HG03066 (cell line): ENCODE results near the gene UBXN10.

Source experiments
- ATAC-seq: cut with Tn5 transposase; IDR thresholded peaks from one replicate; pipeline ENCODE4 v1.9.1; 2021; ENCODE audit warnings: low read depth; ENCODE audit not compliant: unreplicated experiment

The UBXN10 gene

DNA sequence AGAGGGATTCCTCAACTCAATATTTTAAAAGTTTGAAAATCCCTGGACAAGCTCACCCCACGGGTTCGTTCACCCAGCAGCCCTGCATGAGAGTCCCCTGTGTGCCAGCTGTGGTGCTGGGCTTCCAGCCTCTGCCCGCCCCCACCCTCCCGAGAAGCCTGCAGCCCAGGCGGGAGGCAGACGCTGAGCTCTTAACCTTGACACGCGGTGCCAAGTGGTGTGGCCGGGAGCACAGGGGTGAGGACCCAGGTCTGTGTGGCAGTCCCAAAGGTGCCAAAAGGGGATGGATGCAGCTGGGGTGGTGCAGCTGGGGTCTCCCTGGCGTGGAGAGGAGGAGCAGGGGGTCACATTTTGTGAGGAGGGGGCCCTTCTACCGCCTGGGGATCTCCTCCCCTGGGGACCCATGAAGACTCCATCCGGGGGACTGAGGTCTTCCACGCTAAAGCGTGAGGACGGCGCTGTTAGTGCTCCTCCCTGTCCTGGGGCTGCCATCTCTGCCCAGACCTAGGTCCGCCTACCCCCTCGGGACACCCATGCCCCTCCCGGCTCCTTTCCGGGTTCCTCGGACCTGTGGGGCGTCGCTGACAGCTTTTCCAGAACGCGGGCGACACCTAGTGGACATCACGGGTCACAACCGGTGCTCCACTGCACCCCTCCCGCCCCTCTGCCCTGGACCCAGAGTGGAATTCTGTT lies 33.8 kb upstream of the UBXN10 start:
- ATAC-seq: peak; percentile 64

DNA sequence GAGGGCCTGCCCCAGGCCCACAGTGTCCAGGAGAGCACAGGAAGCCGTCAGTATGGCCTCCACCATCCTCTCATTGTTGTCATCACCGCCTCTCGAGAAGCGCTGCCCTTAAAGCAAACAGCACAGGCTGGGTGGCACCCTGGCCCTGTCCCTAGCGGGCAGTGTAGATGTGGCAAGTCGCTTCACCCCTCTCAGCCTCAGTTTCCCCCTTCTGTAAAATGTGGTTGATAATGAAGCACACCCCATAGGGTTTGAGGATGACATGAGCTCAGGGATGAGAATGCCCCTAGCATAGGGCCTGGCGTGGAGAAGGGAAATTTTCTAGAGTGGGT lies 33.3 kb upstream of the UBXN10 start:
- ATAC-seq: no peak

DNA sequence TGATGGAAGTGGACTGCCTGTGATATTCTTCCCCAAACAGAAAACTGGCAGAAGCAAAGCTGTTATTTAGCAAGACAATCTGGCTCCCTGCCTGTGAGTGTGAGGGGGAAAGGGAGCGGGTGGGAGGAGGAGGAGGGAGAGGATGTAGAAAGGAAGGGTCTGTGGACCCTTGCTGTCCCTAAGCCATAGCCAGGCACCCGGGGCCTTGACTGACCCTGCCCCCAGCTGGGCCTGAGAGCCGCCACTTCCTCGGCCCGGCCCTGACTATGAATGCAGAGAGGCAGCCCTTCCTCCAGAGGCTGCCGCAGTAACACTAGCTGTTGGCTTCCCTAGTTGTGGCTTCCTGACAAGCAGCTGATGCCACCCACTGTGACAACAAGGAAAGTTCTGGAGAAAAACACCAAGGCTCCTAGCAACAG lies 32.9 kb upstream of the UBXN10 start:
- no peak for ATAC-seq

DNA sequence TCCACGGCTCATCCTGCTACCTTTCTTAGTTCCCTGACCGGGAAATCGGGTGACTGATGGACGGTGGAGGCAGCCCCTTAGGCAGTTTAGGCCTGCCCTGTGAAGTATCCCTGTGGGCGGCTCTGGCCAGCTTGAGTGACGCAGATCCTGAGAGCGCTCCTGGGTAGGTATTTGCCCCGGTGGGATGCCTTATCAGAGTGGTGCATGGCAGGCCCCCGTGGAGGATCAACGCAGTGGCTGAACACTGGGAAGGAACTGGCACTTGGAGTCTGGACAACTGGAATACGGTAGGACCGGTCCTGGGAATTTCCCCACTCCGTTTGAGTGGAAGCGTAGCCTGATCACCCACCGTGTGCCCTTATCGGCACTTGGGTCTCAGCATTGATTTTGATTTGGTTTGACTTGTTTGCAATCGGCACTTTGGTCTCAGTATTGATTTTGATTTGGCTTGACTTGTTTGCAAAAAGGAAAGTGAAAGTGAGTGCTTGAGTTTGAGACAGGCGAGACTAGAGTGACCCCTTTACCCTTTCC lies 31.5 kb upstream of the UBXN10 start:
- no peak for ATAC-seq

DNA sequence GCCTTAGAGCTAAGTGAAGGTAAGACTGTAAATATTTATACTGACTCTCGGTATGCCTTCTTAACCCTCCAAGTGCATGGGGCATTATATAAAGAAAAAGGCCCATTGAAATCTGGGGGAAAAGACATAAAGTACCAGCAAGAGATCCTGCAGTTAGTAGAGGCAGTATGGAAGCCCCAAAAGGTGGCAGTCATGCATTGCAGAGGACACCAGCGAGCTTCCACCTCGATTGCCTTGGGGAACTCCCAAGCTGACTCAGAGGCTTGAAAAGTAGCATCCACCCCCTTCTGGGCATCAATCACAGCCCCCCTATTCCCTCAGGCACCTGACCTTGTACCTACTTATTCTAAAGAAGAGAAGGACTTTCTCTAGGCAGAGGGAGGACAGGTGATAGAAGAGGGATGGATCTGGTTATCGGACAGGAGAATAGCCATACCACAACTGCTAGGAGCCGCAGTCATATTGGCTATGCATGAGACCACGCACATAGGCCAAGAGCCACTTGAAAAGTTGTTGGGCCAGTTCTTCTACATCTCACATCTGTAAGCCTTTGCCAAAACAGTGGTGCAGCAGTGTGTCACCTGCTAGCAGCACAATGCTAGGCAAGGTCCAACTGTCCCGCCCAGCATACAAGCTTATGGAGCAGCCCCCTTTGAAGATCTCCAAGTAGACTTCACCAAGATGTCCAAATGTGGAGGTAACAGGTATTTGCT lies 27.4 kb upstream of the UBXN10 start:
- no peak for ATAC-seq

DNA sequence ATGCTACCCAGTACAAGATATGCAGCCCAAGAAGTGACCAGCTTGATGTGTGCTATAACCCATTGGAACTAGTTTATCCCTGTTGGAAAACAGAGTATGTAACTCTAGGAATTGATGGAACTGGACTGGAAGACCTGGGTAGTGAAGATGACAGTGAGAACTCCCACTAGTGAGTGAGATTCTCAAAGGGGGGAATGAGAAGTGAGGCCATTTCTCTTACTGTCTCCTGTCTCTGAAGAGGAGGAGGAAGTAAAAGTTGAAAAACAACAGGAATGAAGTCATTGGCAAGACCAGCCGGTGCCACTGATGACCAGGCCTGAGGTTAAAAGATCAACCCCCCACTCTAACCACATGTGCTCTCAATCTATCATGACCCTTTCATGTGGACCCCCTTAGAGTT lies 25.9 kb upstream of the UBXN10 start:
- ATAC-seq: no peak

DNA sequence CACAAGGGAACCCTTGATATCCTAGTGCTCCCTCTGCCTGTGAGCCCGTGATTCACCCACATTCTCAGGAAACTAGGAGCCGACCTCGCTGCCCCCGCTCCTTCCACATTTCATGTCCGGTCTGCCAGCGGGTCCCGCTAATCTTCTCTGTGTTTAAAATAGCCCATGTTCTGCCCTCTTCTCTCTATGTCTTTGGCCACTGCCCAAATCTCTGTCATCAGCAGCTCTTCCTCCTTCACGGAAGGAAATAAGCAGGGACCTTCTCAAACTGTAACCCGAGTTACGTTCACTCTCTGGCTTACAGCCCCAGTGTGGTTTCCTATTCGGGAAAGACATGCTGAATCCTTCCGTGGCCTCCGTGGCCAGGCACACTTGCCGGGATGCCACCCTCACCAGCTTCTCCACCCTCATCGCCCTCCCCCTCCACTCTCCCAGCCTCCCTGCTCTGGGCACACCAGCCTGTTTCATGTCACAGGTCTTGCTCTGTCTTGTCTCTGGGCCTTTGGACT lies 21.1 kb upstream of the UBXN10 start:
- no peak for ATAC-seq

DNA sequence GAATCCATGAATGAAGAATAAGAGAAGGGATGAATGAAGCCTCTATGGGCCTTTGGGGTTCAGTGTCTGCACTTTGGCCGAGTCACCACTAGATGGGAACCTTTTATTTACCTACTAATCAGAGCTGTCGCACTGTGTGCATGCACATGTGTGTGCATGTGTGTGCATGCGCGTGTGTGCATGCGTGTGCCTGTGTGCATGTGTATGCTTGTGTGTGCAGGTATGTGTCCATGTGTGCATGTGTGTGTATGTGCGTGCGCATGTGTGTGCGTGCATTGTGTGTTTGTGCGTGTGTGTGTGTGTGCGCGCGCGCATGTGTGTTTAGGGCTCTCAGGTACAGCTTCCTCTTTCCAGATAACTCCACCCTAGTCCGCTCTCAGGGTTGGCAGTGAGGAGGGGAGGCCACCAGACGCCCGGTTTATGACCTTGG lies 20.4 kb upstream of the UBXN10 start:
- ATAC-seq: no peak

DNA sequence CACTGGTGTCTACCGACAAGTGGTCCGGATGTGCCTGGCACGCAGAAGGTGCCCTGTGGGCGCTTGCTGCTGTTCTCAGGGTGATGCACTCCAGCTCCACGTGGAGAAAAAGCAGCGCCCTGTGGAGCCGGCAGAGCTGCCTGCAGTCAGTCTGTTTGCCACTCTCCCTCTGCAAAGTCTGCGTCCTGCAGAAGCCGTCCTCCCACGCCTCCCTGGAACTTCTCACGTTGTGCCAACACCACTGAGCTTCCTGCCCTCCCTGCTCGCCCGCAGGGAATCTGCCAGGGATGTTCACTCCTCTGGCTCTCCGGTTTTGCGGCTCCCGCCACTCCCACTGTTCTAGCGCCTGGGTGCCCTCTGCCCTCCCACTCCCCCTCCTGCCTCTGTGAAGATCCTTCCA lies 19.8 kb upstream of the UBXN10 start:
- ATAC-seq: no peak

DNA sequence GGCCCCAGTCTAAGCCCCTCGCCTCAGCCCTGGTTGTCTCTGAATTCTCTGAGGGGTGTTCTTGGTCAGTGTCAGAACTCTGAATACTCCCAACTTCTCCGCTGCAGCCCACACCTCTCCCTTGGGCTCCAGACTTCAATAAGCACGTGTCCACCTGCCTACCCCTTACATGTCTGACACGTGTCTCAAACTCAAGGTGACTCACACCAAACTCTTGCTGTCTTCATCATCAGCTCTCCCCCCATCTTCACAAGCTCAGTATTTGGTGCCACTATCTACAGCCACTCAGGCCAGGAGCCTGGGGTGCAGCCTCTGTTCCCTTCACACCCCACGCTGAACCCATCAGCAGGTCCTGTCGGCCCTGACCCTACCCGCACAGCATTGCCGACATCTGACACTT lies 18.8 kb upstream of the UBXN10 start:
- ATAC-seq: no peak

DNA sequence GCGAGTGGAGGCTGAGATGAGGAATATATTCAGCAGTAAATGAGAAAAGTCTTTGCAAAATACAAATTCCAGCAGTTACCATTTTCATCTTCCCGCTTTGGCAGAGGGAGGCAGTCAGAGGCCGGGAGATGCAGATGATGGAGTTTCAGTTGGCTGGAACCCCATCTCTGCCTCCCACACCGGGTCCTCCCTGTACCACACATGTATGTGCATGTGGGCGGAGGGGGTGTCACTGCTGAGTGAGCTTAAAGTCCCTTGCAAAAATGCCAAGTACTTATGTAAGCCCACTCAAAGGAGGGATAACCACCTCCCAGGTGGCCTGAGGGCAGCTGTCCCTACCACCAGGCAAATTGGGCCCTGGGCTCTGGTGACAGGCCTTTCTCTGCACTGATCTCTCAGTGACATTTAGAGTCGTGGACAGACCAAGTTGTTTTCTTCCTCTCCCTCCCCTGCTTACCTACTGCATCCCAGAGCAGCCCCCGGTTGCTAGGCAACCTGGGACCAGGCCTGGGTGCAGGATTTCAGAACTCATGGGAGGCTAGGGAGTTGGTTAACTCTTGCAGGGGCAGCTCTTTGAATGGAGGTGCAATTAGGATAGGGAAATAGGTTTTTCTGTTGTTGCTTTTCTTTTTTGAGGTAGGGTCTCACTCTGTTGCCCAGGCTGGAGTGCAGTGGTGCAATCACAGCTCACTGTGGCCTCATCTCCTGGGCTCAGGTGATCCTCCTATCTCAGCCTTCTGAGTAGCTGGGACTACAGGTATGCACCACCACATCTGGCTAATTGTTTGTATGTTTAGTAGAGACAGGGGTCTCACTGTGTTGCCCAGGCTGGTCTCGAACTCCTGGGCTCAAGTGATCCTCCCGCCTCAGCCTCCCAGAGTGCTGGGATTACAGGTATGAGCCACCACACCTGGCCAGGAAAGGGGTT lies 17.1 kb upstream of the UBXN10 start:
- no peak for ATAC-seq

DNA sequence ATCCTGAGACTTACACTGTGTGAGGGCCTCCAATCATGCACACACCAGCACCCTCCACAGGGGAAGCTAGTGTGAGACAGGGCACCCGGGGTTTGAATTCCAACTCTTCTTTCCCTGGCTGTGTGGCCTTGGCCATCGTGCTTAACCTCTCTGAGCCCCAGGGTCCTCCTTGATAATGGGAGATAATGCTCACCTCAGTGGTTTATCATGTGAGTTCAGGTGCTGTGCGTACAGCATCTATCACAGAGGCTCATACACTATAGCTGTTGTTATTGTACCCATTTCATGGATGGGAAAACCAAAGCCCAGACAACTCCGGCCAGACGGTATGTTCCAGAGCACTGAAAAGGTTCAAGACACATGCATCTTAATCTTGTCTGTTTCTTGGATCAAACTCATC lies 16.0 kb upstream of the UBXN10 start:
- ATAC-seq: no peak

DNA sequence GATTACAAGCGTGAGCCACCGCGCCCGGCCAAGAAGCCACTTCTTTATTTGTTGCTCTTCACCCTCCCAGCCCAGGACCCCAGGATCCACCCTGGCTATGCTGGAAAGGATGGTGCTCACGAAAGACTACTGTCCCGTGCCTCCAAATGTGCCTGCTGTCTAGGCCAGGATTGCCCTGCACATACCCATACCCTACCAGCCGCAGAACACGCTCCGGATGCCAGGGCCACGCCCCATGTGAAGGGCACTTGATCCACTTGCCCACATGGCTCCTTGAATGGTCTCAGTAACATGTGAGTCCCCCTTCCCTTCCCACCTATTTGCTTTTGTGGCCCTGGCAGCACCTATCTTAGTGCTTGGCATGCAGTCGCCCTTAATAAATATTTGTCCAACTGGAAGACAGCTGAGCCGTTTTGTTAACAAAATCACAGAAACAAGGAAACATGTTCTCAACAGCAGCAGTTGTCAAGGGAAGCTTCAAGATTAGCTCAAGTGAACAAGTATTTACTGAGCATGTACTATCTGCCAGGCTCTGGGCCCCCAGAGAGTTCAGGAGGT lies 13.8 kb upstream of the UBXN10 start:
- no peak for ATAC-seq

DNA sequence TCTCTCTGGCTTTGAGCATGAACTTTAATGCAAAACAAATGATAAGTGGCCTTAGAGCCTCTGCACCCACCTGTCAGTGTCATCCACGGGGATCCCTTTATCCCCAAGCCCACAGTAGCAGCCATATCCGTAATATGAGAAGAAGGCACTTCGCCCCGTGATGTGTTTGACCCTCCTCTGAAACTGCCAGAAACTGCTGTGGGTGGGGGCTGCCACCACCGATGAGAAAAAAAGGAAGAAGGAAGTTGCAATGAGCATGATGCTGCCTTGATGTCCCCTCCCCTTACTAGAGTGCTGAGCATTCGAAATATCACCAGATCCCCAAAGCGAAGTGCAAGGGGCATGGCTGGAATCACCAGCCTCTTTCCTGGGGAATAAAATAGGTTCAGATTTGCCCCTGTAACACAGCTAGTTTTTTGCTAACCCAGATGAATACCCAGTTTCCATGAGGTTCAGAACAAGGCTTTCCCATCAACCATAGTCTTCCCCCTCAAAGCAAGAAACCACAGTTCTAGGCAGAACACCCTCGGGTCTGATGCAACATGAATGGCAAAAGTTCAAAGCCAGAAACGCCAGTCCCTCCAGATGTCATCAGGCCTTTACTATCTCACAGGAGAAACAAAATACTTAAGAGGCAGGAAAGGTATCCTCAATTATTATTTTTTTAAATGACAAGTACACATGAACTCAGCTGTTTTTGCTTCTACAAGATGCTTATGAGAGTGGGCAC lies 10.8 kb upstream of the UBXN10 start:
- no peak for ATAC-seq

DNA sequence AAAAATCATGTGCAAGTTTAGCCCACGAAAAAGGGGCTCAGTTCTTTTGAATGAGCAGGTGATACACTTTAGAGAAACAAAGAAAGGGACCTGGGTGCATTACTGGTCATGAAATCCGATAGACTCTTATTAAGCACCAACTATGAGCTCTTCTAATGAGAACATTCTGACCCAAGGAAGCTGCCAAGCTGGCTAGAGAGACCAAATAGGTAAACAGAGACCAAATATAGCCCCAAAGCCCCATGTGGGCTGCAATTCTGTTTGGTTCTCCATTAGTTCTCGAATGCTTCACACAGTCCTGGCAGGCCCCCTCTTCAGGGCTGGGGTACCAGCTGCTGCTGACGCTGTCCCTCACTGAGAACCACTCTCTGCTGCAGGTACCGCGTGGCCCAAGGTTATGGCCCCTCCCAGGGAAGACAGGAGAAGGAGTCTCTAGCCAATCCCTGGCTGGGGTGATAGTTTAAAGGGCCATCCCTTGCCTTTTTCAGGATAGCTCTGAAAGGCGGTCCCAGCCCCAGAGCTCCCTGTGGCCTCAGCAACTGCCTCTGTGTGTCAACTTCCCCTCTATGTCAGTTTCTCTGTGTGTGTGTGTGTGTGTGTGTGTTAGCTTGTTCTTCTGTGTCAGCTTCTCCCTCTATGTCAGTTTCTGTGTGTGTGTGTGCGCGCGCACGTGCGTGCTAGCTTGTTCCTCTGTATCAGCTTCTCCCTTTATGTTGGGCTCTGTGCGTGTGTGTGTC lies 7.1 kb upstream of the UBXN10 start:
- ATAC-seq: no peak

DNA sequence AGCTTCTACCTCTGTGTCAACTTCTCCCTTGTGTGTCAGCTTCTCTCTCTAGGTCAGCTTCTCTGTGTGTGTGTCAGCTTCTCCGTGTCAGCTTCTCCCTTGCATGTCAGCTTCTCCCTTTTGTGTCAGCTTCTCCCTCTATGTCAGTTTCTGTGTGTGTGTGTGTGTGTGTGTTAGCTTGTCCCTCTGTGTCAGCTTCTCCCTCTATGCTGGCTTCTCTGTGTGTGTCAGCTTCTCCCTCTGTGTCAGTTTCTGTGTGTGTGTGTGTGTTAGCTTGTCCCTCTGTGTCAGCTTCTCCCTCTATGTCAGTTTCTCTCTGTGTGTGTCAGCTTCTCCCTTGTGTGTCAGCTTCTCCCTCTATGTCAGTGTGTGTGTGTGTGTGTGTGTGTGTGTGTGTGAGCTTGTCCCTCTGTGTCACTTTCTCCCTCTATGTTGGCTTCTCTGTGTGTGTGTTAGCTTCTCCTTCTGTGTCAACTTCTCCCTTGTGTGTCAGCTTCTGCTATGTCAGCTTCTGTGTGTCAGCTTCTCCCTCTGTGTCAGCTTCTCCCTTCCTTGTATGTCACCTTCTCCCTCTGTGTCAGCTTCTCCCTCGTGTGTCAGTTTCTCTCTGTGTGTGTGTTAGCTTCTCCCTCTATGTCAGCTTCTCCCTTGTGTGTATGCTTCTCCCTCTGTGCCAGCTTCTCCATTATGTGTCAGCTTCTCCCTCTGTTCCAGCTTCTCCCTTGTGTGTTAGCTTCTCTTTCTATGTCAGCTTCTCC lies 6.3 kb upstream of the UBXN10 start:
- no peak for ATAC-seq

DNA sequence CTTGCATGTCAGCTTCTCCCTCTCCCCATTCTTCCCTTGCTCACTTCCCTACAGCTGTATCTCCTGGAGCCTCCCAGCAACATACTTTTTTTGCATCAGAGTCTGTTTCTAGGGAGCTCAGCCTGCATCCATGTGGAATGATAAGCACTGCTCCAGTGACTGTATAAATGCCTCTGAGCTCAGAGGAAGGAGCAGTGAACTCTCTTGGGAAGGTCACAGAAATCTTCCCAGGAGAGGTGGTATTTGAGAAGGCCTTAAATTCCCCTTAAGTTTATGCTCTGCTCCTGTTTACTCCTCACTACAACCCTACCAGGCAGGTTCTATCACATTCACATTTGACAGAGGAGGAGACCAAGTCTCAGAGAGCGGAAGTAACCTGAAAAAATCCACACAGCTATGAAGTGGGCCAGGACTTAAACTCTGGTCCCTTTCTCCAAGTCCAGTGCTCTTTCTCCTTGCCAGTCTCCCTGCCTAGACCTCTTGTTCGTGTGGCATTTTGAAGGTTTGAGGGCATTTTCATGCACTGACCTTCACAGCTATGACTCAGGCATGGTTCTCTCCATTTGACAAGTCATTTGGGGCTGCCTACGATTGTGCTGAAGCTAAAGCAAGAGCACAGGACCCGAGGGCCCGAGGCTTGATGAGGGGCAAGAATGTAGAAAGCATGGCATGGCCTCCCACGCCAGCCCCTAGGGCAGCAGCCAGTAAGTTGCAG lies 5.6 kb upstream of the UBXN10 start:
- ATAC-seq: no peak

DNA sequence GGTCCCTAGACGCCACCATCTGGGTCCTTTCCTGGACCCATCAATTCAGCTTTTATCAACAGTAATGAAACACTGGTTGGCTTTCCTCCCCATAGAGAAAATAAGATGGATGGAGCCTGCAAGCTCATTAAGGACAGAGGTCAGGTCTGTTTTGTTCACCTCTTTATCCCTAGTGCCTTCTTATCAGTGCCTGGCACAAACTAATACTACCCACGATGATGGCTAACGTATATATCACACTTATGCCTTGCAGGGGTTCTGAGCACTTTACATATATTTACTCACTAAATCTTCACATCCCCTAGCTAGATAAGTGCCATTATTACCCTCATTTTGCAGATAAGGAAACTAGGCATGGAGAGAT lies 5.1 kb upstream of the UBXN10 start:
- no peak for ATAC-seq
